Heart left ventricle (tissue), 11 donors: ENCODE results near the gene RGPD6. TPM values are rescaled to one million over a fixed set of nuclear protein-coding genes. Genes with fewer than 3 reads are reported as not detected.

Experiments
- polyA plus RNA-seq, 2 donors: library from polyadenylated mRNA; stranded (reverse); fragments of 200-250 nt; gene quantifications; one replicate each; pipeline ENCODE4 v1.2.3, GENCODE V29; 2013
- total RNA-seq, 9 donors: library from RNA; depleted of rRNA in 2 of 9; stranded (reverse); fragments of >200 nt in 2 of 9; fragmentation: NEBNext Ultra II Directional in 3 of 9; extraction: Animal tissue kit (Norgen Biotek cat#: 25700) in 3 of 9; gene quantifications; one replicate each; pipeline versions ENCODE4 v1.1.0 to v1.2.4, GENCODE V29; 2016 to 2023
- donor health status: ischemic (EF 13 %, LVEDD 7.1; RV severe dilation, severe dysfunction).
- donor health status: healthy with polysubstance abuse.
- donor health status: DM: no; HTN: yes; CAD: no.
- donor health status: DM: no; HTN: no; CAD: no.
- donor health status: ischemic (EF 25% LVEDD 5.7; RV mildly dilated, moderate dysfunction).
- donor health status: healthy.
- donor health status: DM: yes; HTN: yes; CAD: no.
- donor health status: PGD.
- donor health status: nonischemic (EF 23%, LVEDD 6.1; RV moderate dilation, normal function).

RGPD6 gene
- total and polyA plus RNA-seq, 11 donors, result 8.7 to 23.9 (median 15.3) TPM

Other genes with a start within 250 kb of the RGPD6 start
- gene LIMS4, start 104.4 kb downstream of the RGPD6 start, total RNA-seq, result 1 to 10 TPM; 1.5 to 5.7 (median 3.1) TPM
- gene LIMS4, start 104.4 kb downstream of the RGPD6 start, polyA plus RNA-seq, result 1 to 10 TPM; 1.4 TPM
- gene BUB1, start 100.8 kb upstream of the RGPD6 start, total RNA-seq, result 1 to 10 TPM in 5 of 9 donors, under 1 TPM in 3, not detected in 1; 0.30 to 8.3 (median 1.1) TPM
- under 1 TPM; 0.11 to 0.49 TPM for gene BUB1, start 100.8 kb upstream of the RGPD6 start, polyA plus RNA-seq
- gene ACOXL, start 155.4 kb upstream of the RGPD6 start, total RNA-seq, result under 1 TPM in 1 of 9 donors, not detected in 8; 0.25 TPM
- gene ACOXL, start 155.4 kb upstream of the RGPD6 start, polyA plus RNA-seq, result not detected